DMS114 treated with DMSO at 0.1 percent for 48 hours (cell line): ENCODE data around the gene ASCL3.
"Not testable (repeated sequence)": the region's sequence is repeated elsewhere in the genome, so short reads cannot be mapped to it uniquely, and the experiment has no call there.

Experiments used
- DNase-seq: peaks from one replicate; lab custom pipeline; 2025; ENCODE audit not compliant: unreplicated experiment; lab: John Stamatoyannopoulos, UW

The ASCL3 gene, protein sequence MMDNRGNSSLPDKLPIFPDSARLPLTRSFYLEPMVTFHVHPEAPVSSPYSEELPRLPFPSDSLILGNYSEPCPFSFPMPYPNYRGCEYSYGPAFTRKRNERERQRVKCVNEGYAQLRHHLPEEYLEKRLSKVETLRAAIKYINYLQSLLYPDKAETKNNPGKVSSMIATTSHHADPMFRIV

DNA sequence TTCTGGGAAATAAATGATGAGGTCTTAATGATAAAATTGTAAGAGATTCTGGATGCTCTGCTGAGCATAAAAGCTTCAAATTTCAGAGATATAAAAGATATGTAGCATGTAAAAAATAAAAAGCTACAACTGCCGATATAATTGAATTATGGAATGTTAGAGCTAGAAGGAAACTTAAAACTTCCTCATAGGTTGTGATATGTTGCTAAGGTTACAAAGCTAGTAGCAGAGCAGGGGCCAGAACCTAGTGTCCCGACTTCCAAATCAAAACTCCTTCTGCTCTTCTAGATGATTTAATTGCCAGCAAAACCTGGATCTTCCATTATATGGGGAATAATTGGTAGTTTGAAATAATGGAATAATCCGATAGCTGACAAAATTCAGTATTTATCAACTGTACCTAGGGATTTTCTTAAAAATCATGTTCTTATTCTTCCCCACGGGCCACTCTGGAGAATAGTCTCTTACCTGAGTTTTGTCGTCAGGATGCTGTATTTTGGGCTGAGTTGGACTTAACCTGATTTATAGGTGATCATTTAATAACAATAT lies at the start of gene ASCL3:
Gene ASCL3, minus strand, starts transcription at position 499 of the 549 bp plus-strand sequence. CDS start 4,855 bp downstream, outside the sequence.
- no peak for DNase-seq

DNA sequence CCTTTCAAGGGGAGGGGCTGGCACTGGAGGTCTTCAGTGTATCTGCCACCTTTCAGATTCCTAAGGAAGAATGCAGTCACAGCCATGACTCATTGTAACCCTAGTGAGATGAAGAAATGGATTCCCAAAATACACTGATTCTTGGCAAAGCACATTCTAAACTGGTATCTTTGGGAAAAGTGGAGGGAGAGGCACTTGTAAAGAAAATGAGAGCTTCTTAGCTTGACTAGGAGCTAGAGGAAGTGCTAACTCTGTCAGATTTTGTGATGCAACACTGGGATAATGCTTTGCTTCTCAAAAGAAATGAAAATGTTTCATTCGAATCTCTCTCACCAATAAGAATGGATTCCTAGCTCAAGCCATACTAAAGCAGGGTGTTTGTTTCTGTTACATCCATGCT lies 46.6 kb upstream of the ASCL3 start:
- DNase-seq = no peak

DNA sequence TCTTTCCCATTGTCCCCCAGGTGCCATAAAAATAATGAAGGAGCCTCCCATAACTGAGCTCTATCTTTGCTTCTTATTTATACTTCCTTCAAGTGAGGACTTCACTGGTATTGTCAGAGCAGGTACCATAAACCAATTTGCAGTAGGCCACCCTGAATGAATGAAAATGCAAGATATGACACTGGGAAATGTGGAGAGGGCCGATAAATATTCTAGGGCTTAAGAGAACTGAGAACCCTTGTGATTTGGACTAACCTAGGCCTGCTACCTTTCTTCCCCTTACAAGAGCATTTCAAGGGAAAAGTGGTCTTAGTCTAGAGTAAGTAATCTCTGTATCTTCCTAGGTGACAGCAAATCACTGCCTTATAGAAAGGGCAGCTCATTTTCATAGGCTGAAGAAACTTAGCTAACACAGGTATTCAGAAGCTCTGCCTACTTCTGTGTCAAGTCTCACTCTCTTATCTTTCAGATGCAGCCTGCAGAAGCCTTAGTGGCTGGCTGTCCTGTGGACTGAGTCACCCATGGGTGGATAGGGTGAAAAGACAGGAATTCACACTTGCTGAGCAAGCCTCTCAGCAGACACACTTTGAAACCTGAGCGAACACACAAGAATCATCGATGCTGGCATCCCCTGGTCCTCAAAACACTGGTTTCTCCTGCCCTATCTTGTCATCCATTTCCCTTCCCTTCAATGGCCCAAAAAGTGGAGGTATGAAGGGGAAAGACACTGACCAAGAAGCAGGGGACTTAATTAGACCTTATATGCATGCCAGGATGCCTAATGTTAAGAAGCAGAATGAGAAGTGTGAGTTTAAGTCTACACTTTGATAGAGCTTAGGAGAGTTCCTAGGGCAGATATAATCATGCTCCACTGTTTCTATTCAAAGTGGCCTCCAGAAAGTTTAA lies 45.8 kb upstream of the ASCL3 start:
- no peak for DNase-seq

DNA sequence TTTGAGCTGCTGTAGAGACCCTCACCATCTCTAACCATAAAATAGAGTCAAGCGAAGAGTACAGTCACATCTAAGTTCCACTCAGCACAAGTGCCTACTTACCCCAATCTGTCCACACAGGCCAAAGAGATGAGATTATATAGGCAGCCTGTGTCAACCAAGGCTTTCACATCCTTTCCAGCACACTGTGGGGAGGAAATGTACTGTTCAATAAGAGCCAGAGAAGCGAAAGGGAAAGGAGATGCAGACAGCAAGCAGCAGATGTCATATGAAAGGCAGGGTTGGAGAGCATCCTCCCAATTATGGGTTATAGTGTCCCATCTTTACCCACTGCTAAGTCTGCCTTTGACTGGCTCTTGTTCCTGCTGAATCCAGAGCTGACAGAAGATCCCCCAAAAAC lies 44.6 kb upstream of the ASCL3 start:
- no peak for DNase-seq

DNA sequence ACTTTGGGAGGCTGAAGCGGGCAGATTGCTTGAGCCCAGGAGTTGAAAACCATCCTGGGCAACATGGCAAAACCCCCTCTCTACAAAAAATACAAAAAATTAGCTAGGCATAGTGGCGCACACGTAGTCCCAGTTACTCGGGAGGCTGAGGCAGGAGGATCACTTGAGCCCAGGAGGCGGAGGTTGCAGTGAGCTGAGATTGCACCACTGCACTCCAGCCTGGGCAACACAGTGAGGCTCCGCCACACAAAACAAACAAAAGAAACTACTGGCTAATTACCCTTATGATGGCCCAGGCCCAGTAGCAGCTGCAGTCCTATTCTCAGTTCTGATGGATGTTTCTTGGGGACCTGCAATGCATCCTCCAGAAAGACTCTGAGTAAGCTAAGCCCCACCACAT lies 44.0 kb upstream of the ASCL3 start:
- DNase-seq = not testable (repeated sequence)

DNA sequence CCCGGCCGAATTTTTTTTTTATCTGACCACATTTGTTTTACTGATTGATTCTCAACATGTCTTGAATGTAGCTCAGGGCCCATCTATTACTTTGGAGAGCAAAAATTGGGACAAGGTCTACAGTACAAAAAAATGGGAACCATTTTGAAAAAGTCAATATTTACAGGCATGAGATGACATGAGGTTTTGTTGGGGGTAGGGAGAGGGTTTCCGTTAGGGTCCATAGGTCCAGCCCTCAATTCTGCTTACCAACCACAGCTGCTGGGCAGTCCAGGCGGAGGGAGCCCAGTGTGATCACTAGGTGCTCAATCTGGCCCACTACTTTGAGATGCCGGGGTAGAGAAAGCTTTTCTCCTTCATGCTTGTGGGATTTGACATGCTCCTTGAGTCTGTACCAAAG lies 42.6 kb upstream of the ASCL3 start:
- DNase-seq = no peak

DNA sequence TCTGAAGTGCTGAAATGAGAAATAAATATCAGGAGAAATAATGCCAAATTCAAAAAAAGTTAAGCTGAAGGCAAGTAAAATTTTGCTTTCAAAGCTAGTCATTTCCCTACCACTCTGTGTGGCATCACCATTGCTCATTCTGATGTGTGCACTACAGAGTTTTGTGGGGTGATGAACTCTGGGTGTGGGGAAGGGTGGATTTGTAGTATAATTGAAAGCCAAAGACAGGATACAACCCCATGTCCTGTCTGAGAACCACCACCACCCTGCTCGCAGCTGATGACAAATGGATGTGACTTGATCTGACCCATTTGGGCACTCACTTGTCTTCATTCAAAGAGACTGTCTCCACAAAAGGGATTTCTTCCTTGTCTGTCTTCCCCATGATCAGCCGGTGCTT lies 40.7 kb upstream of the ASCL3 start:
- DNase-seq = no peak

DNA sequence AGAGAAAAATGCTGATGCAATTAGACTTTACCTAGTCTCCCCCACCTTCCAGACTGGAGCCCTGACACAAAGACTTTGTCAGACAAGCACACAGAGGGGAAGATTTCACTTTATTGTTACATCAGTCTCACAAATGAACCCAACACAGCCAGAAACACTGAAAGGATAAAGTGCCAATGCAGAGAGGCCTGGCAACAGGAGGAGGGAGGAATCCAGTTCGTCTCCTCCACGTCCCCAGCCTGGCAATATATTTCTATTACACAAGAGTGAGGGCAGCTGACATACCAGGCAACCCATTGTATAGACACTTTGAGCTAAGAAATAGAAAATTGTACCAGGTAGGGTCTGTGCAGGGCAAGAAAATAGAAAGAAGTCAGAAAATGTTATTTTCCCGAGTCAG lies 37.7 kb upstream of the ASCL3 start:
- DNase-seq = no peak

DNA sequence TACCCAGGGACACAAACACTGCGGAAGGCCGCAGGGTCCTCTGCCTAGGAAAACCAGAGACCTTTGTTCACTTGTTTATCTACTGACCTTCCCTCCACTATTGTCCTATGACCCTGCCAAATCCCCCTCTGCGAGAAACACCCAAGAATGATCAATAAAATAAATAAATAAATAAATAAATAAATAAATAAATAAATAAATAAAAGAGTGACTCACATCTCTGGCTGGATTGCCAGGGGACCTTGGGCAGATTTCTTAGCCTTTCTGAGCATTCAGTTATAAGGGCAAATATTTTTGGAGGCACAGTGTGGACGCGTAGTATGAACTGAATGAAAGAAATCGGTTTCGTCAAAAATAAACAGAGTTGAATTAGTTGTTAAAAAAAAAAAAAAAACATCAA lies 36.5 kb upstream of the ASCL3 start:
- not testable (repeated sequence) for DNase-seq

DNA sequence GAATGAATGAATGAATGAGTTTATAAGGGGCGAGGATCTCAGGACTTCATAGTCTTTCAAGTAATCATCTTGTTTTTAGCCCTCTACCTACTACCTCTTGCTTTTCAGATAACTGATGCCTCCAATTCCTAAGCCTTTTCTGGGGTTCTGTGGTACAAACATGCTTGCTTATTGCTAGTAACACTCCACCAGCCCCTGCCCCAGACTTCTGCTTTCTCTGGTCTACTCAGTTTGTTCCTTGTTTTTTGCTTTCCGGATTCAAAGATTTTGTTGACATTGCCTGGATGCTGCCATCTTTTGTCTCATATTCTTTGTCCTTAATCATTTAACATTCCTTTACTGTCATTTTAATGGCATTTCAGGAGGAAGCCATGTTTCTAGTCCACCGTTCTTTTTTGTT lies 30.3 kb upstream of the ASCL3 start:
- no peak for DNase-seq

DNA sequence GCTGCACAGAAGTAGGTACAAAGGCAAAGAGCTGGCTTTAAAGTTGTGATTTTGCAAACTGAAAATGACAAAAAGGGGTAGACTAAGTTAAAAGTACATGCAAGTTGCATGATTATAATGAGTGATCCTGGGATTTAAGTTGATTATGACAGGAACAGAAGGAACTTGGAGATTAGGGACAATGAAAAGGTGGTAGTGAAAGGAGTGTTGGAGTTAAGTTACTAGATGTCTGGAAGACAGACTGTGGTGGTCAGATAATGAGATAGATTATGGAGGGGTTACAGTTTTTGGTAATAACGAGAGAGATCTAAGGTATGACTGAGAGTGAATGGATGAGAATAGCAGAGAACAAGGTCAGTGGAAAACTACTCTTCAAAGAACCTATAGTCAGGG lies 29.1 kb upstream of the ASCL3 start:
- DNase-seq = no peak

DNA sequence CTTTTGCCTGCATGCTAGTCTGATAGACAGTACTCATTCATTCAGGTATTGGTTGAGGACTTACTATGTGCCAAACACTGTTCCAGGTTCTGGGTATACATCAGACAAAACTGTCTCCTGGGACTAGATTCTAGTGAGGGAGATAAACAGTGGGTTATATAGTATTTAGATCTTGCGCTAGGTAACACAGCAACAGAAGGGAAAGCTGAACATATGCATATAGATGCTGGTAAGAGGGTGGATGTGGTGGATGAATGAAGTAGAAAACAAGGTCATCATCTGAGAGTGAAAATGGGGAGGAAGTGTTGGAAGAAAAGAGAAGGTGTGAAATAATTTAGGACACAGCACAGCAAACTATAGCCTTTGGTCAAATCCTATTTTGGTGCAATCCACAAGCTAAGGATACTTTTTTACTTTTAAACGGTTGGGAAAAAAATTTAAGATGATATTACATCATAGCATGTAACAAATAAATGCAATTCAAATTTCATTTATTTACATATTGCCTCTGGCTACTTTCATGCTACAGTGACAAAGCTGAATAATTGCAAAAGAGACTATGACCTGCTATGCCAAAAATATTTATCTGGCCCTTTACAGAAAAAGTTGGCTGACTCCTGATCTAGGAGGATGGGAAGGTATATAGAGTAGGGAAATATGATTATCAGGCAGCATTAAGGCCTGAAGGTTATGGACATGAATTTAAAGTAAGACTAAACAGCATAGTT lies 28.5 kb upstream of the ASCL3 start:
- no peak for DNase-seq

DNA sequence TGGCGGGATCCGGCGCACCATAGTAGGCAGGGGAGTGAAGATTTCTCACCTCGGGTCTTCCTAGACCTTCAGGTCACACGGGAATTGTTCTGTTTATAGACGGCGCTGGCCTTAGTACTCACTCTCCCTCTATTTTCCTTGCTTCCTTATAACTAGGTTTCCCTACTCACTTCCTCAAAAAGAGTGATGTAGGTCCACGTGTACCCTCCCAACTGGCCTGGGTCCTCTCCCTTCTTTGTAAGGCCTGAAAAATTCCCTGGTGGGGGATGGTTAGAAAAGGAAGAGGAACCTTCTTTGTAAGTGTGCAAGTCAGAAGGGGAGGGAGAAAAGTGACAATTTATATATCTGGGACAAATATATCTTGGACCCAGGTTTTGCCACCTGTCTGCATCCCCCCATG lies 24.4 kb upstream of the ASCL3 start:
- DNase-seq = no peak

DNA sequence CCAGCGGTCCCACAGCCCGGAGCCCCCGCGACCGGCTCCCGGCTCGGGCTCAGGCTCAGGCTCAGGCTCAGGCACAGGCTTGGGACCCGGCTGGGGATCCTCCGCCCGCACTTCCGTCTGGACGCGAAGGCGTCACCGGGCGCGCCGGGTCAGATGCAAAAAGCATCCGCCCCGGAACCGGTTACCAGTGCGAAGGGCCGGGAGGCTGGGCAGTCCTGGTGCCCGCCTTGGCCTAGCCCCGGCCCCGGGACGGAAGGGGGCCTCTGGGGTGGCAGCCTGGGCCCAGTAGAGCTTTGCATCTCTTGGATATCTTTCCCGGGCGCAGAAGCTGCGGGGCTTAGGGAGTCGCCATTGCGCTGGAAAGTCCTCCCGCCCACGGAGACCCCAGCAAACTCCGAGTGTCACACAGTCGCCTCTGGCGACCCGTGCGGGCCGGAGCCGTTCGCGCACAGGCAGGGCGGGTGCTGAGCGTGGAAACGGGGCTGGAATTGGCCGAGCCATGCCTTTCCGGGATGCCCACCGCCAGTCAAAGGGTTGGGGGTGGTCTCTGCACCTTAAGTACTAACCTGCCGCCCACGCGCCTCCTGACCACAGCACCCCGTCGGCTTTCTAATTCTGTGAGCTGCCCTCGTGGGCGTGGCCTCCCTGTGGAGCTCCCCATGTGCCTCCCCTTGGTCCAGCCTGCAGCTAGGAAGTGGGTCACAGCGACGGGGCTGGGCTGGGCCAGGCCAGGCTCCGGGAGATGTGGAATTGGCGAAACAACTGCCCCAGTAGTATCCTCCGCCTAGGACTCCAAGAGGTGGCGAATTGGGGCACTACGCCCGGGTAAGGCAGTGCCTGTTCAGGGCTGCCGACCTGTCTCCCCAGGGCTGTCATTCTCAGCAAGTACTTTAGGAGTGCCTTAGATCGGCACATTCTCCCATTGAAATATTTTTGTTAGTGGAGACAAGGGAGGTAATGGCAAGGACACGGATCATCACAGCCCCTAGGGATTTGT lies 21.8 kb upstream of the ASCL3 start, which contains the start of gene TMEM9B:
Gene TMEM9B, minus strand, starts transcription at position 119 of the 997 bp plus-strand sequence. CDS start 129 bp downstream, outside the sequence.
- peak; percentile 36 for DNase-seq

DNA sequence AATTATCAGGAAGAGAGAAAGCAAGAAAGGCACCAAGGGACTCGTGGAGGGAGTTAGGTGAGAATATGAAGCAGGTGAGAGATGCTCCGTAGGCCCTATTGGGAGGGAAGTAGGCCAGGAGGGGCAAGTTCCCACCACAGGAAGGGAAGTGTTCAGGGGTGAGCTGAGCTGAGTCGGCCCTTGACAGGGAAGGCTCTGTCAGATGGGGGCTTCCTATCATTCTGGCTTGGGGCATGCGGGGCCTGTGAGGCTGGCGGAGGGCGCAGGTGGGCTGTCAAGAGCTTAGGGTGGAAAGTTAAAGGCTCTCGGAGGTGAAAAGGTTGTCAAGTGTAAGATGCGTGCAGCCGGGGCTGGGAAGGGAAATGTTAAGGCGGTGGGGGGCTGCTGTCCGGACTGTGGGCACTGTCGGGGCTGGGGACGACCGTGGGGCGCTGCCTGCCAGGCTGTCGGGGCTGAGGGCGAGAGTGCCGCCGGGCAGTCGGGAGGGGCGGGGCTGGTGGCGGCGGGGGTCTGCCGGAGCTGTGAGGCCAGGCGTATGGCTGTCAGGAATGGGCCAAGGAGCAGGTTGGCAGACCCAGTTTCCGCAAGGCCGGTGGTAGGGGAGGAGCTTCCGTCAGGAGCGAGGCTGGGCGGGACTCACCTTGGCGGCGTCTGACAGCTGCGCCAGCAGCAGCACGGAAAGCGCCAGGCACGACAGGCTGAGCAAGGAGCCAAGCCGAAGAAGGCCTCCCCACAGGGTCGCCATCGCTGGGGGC lies 20.9 kb upstream of the ASCL3 start:
- peak; percentile 28 for DNase-seq

DNA sequence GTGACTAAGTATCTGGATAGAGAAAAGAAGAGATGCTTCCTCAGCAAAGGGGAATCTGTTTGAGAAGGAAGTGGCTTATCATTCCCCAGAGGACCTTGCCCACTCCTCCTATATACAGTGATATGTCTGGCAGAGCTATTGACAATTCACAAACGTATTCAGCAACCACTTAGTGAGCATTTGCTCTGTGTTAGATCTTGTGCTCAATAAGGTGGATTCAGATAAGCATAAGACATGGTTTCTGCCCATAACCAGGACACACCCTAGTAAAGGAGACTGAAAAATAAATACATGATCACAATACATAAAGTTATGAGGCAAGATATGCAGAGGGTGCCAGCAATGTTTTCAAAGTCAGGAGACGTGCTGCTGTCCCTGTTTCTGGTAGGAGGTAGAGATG lies 20.0 kb upstream of the ASCL3 start:
- no peak for DNase-seq

DNA sequence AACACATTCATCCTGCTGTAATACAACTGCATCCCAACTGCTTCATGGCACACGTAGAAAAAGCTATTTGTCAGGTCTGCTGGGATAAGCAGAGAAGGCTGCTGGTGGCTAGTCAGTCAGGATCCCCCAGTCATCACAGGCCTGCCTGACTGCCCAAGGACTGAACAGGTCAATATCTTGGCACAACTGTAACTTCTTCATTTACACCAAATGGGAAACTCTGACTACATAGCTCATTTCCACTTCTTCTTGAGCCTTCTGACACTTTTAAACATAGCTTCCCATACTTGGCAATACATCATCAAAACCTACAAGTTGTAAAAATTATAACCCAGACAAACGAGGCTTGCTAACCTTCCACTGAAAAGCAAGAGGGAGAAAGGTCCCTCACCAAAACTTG lies 18.6 kb upstream of the ASCL3 start:
- DNase-seq = no peak

DNA sequence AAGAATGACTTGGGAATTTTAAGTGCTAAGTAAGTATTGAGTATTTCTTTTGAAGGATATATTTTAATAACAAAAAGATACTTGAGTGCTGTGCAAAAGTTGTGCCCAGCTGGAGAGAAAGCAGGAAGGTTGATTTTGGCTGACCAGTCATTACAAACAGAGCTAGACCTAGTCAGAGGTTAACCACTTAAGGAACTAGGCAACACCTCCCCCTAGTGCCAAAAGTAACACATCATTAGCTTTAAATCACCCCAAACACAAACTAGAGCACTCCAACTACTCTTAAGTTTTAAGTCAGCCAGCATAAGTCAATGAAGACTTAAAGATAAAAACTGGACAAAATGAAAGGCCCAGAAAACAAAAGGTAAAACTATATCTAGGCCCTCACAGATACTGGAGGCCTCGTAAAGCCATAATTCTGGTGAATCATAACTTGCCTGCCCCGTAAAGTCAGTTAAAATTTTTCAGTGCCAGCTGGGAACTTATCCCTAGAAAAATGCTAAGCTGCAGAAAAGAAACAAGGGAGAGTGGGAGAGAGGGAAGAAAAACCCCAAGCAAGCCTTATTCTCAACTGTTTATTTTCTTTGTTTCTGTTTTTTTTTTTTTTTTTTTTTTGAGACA lies 16.8 kb upstream of the ASCL3 start:
- peak; percentile 51 for DNase-seq

DNA sequence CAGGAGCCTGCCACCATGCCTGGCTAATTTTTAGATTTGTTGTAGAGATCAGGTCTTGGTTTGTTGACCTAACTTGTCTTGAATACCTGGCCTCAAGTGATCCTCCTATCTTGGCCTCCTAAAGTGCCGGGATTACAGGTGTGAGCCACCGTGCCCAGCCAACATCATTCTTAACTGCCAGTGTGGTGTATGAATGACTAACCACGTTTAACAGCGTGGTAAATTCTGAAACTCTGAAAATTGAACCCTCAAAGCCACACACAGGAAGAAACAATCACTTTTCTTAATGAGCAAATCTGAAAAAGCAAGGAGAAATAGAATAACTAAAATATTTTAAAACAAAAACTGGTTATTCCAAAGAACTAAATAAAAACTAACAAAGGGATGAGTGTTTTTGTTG lies 14.0 kb upstream of the ASCL3 start:
- DNase-seq = no peak
